ENCODE measurements around the gene SHISAL1. TPM values are rescaled to one million over a fixed set of nuclear protein-coding genes. Genes with fewer than 3 reads are reported as not detected.

The SHISAL1 gene
- total and polyA plus RNA-seq, 10 of the 15 experiments (the other 5 are each of a cell fraction or from before 2014, with no cell fraction given): not detected

DNA sequence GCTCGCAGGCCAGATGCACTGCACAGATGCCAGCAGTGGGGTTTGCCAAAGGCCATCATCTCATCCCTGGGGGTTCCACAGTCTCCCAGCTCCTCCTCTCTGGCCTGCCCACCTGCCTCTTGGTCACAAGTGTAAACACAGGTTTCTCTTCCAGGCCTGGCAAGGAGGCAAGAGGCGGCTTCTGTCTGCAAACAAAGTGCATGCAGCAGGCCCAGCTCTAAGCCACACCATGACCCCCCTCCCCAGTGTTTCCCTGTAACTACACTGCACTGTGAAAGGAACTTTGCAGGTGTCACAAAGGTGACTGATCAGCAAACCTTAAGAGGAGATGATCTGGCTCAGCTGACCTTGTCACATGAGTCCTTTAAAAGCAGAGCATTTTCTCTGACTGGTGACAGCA, 26.2 kb upstream of the SHISAL1 start:
- WGBS (ENCODE audit: insufficient coverage, insufficient replicate concordance, low lambda C conversion rate, missing lambda C conversion rate): 0% methylated on average over 2 of the region's 2 CpGs
- intact Hi-C loops (cut with micrococcal nuclease; ENCODE audit: unreplicated experiment) (no loop called here), in situ Hi-C loops (cut with MboI) (no loop called here)
- Histone ChIP-seq H3K27me3 (replicated peaks in 1 of 2; ENCODE audit: control insufficient read depth in 2 of 2, insufficient read depth in 2 of 2, low read length in 1 of 2) (no peaks in the 10 kb centered on the region; a peak in 1 of 4 replicates), H3K4me2 (ENCODE audit: control insufficient read depth, insufficient read depth) (no peak overlapping the region), H3K4me3 (no peak overlapping the region), H4K20me1 (ENCODE audit: control insufficient read depth, insufficient read depth) (no peaks in the 10 kb centered on the region), H3K9ac (ENCODE audit: control insufficient read depth, insufficient read depth, low read length) (no peak overlapping the region), H3K79me2 (ENCODE audit: control insufficient read depth, insufficient read depth, low read length) (no peaks in the 10 kb centered on the region), H3K36me3 (ENCODE audit: control insufficient read depth in 2 of 2, insufficient read depth in 2 of 2, low read length in 1 of 2) (no peaks in the 10 kb centered on the region), H3K9me3 (replicated peaks; ENCODE audit: control insufficient read depth, insufficient read depth, low read length) (no peaks in the 10 kb centered on the region), H2AFZ (ENCODE audit: control insufficient read depth, low read depth, low read length) (no peak overlapping the region), H3K27ac (ENCODE audit: control insufficient read depth, insufficient read depth) (no peak overlapping the region), H3K4me1 (ENCODE audit: control insufficient read depth, insufficient read depth, low read length) (no peaks in the 10 kb centered on the region)
- TF ChIP-seq POU2F2 (IDR thresholded peaks at IDR 0.05; ENCODE audit: borderline replicate concordance, low read depth, low read length): no peak
- TF ChIP-seq, protein P1, sequence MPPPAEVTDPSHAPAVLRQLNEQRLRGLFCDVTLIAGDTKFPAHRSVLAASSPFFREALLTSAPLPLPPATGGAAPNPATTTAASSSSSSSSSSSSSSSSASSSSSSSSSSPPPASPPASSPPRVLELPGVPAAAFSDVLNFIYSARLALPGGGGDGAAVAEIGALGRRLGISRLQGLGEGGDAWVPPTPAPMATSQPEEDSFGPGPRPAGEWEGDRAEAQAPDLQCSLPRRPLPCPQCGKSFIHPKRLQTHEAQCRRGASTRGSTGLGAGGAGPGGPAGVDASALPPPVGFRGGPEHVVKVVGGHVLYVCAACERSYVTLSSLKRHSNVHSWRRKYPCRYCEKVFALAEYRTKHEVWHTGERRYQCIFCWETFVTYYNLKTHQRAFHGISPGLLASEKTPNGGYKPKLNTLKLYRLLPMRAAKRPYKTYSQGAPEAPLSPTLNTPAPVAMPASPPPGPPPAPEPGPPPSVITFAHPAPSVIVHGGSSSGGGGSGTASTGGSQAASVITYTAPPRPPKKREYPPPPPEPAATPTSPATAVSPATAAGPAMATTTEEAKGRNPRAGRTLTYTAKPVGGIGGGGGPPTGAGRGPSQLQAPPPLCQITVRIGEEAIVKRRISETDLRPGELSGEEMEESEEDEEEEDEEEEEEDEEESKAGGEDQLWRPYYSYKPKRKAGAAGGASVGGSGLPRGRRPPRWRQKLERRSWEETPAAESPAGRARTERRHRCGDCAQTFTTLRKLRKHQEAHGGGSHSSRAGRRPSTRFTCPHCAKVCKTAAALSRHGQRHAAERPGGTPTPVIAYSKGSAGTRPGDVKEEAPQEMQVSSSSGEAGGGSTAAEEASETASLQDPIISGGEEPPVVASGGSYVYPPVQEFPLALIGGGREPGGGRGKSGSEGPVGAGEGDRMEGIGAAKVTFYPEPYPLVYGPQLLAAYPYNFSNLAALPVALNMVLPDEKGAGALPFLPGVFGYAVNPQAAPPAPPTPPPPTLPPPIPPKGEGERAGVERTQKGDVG (CRISPR knock-in tag; IDR thresholded peaks at IDR 0.05): no peak
- TF ChIP-seq NRF1 (conservative IDR thresholded peaks at IDR 0.05; ENCODE audit: low read depth, low read length): no peak
- TF ChIP-seq KDM1A (IDR thresholded peaks at IDR 0.05; ENCODE audit: borderline replicate concordance): no peak
- TF ChIP-seq RUNX3 (IDR thresholded peaks at IDR 0.05; ENCODE audit: low read length): no peak
- TF ChIP-seq ZNF207 (IDR thresholded peaks at IDR 0.05; ENCODE audit: borderline replicate concordance): no peak
- TF ChIP-seq FOXM1 (IDR thresholded peaks at IDR 0.05; ENCODE audit: low read depth, low read length): no peak
- no peak for TF ChIP-seq ASH2L (IDR thresholded peaks at IDR 0.05; ENCODE audit: borderline replicate concordance, low read depth)
- TF ChIP-seq EZH2 (IDR thresholded peaks at IDR 0.05; ENCODE audit: borderline replicate concordance, control insufficient read depth, low read depth, low read length): no peak
- TF ChIP-seq, protein P2, sequence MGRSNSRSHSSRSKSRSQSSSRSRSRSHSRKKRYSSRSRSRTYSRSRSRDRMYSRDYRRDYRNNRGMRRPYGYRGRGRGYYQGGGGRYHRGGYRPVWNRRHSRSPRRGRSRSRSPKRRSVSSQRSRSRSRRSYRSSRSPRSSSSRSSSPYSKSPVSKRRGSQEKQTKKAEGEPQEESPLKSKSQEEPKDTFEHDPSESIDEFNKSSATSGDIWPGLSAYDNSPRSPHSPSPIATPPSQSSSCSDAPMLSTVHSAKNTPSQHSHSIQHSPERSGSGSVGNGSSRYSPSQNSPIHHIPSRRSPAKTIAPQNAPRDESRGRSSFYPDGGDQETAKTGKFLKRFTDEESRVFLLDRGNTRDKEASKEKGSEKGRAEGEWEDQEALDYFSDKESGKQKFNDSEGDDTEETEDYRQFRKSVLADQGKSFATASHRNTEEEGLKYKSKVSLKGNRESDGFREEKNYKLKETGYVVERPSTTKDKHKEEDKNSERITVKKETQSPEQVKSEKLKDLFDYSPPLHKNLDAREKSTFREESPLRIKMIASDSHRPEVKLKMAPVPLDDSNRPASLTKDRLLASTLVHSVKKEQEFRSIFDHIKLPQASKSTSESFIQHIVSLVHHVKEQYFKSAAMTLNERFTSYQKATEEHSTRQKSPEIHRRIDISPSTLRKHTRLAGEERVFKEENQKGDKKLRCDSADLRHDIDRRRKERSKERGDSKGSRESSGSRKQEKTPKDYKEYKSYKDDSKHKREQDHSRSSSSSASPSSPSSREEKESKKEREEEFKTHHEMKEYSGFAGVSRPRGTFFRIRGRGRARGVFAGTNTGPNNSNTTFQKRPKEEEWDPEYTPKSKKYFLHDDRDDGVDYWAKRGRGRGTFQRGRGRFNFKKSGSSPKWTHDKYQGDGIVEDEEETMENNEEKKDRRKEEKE (IDR thresholded peaks at IDR 0.05): no peak
- TF ChIP-seq, protein P3, sequence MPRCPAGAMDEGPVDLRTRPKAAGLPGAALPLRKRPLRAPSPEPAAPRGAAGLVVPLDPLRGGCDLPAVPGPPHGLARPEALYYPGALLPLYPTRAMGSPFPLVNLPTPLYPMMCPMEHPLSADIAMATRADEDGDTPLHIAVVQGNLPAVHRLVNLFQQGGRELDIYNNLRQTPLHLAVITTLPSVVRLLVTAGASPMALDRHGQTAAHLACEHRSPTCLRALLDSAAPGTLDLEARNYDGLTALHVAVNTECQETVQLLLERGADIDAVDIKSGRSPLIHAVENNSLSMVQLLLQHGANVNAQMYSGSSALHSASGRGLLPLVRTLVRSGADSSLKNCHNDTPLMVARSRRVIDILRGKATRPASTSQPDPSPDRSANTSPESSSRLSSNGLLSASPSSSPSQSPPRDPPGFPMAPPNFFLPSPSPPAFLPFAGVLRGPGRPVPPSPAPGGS (IDR thresholded peaks at IDR 0.05; ENCODE audit: borderline replicate concordance, insufficient read depth, low read depth, low read length, poor library complexity, severe bottlenecking): no peak
- no peak for TF ChIP-seq TCF3 (IDR thresholded peaks at IDR 0.05; ENCODE audit: borderline replicate concordance, insufficient read depth, low read depth, low read length)
- ChIA-PET RAD21 (ENCODE audit: unreplicated experiment) (no interaction called here), SMC1A (ENCODE audit: uncharacterized antibody, unreplicated experiment) (no interaction called here), CTCF (no interaction called here), POLR2A (no interaction called here)
- FAIRE-seq: no peak
- ATAC-seq: no peak
- DNase-seq (ENCODE audit: low read depth, low spot score): no peak
- no TSS peak for BruUV-seq (replicated peaks)

Data from GM12878 (cell line).